Right lobe of liver (tissue), 6 donors: Measurements from ENCODE around the gene BSPRY. TPM values are rescaled to one million over a fixed set of nuclear protein-coding genes. Genes with fewer than 3 reads are reported as not detected.

Experiments used
- ATAC-seq, 4 donors: fragments of 200-7000 bp; cut with Tn5 transposase; one replicate each; pipeline ENCODE4 v1.9.1; 2020; ENCODE audit warnings: mild to moderate bottlenecking in 4 of 4, moderate library complexity in 4 of 4
- DNase-seq, 3 donors: peaks; one replicate each; pipeline ENCODE4 v3.0.0-alpha.2; 2020
- H3K27ac ChIP-seq, 3 donors: fragments of 200-600 bp; one replicate each; pipeline ENCODE4 v1.8.0; 2022
- H3K27me3 ChIP-seq, 2 donors: fragments of 200-600 bp; one replicate each; pipeline ENCODE4 v1.8.0; 2022
- H3K36me3 ChIP-seq, 4 donors: fragments of 200-600 bp; sonication (generic) in 1 of 4; one replicate each; pipeline versions ENCODE4 v1.5.1 to v1.8.0; 2017 to 2022; ENCODE audit warnings: control low read depth in 1 of 4
- H3K4me1 ChIP-seq, 4 donors: fragments of 200-600 bp; sonication (generic) in 1 of 4; one replicate each; pipeline versions ENCODE4 v1.5.1 to v1.8.0; 2017 to 2022; ENCODE audit warnings: control low read depth in 1 of 4
- H3K4me3 ChIP-seq, 3 donors: fragments of 200-600 bp; one replicate each; pipeline ENCODE4 v1.8.0; 2022
- H3K9me3 ChIP-seq, 4 donors: fragments of 200-600 bp; sonication (generic) in 1 of 4; one replicate each; pipeline versions ENCODE4 v1.5.1 to v1.8.0; 2017 to 2022; ENCODE audit warnings: control low read depth in 1 of 4
- POLR2A ChIP-seq: fragments of 450-650 bp; IDR thresholded peaks from one replicate; pipeline ENCODE4 v1.6.1; 2017; ENCODE audit warnings: antibody characterized with exemption, mild to moderate bottlenecking
- WGBS: methylation state at CpG from one replicate; pipeline ENCODE4 v1.1.6; 2018; ENCODE audit warnings: low coverage, low lambda C conversion rate; ENCODE audit not compliant: insufficient coverage; ENCODE audit errors: missing lambda C conversion rate; 5-methylcytosine and 5-hydroxymethylcytosine counted together
- intact Hi-C, 2 donors: fragments of 100-400 bp; cut with DNase I; formaldehyde crosslinking; loops; one replicate each; pipeline versions ENCODE4 v1.11.2 to v1.14.1; 2022
- total RNA-seq, 6 experiments: library from RNA; depleted of rRNA in 2 of 6; stranded (reverse); fragments of >200 nt in 2 of 6; fragmentation: NEBNext Ultra II Directional in 3 of 6; extraction: Animal tissue kit (Norgen Biotek cat#: 25700) in 3 of 6; gene quantifications; one replicate each; pipeline versions ENCODE4 v1.1.0 to v1.2.4, GENCODE V29; 2016 to 2023
- TF ChIP-seq, protein P1 (sequence below), 4 donors: fragments of 200-600 bp in 3 of 4; fragments of 450-650 bp in 1 of 4; IDR thresholded peaks; one replicate each; pipeline versions ENCODE4 v1.5.1 to v1.8.0; 2016 to 2022; ENCODE audit warnings: antibody characterized with exemption in 4 of 4, mild to moderate bottlenecking in 2 of 4
- donor health status: DM: no; HTN: yes; CAD: no.
- donor health status: DM: no; HTN: no; CAD: no.
- donor health status: DM: no; HTN: no; CAD: no.
- donor health status: DM: no; HTN: yes; CAD: no.
- donor health status: DM: no; HTN: yes; CAD: no.

The BSPRY gene
- total RNA-seq, 6 experiments from 2014 or later: 0.24 to 1.4 (median 0.78) TPM

DNA sequence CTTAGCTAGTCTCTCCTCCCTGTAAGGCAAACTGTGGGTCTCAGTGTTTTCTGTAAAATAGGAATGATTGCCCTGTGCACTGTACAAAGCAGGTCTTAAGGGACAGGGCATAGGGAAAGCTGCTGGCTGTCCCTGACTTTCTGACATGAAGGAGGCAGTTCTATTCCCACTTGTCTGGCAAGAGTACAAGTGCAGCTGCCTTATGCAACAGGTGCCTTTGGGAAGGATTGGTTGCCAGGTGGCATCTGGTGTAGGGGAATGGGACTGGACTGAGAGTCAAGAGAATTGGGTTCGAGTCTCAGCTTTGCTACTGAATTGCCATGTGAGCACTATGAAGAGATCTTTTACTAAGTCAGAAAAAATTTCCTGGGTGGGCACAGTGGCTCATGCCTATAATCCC is 10.0 kb downstream of the BSPRY start:
- H3K27ac ChIP-seq: no peak overlapping the region
- no peaks in the 10 kb centered on the region for H3K9me3 ChIP-seq
- TF ChIP-seq, protein P1, sequence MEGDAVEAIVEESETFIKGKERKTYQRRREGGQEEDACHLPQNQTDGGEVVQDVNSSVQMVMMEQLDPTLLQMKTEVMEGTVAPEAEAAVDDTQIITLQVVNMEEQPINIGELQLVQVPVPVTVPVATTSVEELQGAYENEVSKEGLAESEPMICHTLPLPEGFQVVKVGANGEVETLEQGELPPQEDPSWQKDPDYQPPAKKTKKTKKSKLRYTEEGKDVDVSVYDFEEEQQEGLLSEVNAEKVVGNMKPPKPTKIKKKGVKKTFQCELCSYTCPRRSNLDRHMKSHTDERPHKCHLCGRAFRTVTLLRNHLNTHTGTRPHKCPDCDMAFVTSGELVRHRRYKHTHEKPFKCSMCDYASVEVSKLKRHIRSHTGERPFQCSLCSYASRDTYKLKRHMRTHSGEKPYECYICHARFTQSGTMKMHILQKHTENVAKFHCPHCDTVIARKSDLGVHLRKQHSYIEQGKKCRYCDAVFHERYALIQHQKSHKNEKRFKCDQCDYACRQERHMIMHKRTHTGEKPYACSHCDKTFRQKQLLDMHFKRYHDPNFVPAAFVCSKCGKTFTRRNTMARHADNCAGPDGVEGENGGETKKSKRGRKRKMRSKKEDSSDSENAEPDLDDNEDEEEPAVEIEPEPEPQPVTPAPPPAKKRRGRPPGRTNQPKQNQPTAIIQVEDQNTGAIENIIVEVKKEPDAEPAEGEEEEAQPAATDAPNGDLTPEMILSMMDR (IDR thresholded peaks at IDR 0.05): no peak
- TF ChIP-seq POLR2A: no peak
- no peaks in the 10 kb centered on the region for H3K27me3 ChIP-seq
- H3K36me3 ChIP-seq: no peaks in the 10 kb centered on the region
- 33% methylated on average over 1 of the region's 1 CpG for WGBS
- intact Hi-C loops: no loop called here
- peaks cover 0 to 5% (median 0%) of the 10 kb centered on the region in 4 donors for H3K4me1 ChIP-seq
- no peak overlapping the region for H3K4me3 ChIP-seq
- ATAC-seq (peak; percentile 67 to 92 (median 70)), DNase-seq (peak in 1 of 3 donors; percentile 74)

DNA sequence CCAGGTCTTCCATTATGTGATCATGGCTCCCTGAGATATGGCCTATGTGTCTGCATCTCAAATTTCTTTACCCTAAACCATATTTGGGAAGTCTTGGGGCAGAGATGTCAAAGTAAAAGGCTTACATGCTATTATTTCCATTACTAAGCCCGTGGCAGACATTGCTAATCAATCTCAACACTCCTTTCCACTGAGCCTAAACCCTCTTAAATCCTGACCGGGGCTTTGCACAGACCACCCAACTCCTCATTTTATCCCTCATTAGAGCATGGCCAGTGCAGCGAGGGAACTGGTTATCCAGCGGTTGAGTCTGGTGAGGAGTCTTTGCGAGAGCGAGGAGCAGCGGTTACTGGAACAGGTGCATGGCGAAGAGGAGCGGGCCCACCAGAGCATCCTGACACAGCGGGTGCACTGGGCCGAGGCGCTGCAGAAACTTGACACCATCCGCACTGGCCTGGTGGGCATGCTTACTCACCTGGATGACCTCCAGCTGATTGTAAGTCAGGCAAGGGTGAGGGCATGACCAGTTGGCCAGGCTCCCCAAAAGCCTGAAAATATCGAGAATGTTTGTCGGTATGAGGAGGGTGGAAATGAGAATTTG is 11.0 kb downstream of the BSPRY start:
- 82% methylated on average over 4 of the region's 15 CpGs for WGBS
- intact Hi-C loops: no loop called here
- Histone ChIP-seq H3K4me1 (peaks cover 0 to 5% (median 0%) of the 10 kb centered on the region in 4 donors), H3K9me3 (no peaks in the 10 kb centered on the region), H3K27me3 (no peaks in the 10 kb centered on the region), H3K36me3 (no peaks in the 10 kb centered on the region), H3K4me3 (no peak overlapping the region), H3K27ac (no peak overlapping the region)
- DNase-seq (no peak), ATAC-seq (no peak)
- TF ChIP-seq, protein P1 (IDR thresholded peaks at IDR 0.05): no peak
- TF ChIP-seq POLR2A: no peak

DNA sequence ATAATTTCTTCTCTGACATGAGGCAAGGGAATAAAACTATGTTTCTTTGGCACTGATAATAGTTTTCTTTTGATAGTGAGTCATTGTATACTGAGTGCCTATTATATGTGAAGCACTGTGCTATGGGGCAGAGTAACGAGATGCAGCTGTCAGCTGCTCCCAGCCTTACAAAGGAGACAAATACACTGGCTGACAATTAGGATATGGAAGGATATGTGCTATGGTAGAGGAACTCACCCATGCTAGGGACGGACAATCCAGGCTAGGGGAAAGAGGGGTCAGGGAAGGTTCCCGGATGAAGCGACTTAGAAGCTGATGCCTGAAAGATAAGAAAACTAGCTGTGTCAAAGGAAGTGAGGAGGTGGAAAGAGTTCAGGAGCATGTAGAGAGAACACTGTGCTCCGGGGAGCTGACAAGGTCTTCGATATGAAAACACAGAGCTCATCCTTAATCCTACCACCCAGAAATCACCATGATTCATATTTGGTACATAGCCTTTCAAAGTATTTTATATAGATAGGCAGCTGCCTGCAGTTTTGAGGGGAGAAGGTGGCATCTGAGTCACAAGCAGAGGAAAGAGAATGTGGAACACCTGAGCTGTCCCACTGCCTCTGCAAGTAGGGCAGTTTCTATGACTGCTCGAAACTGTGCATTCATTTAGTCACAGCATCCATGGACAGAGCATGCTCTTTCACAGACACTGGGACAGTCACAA is 12.1 kb downstream of the BSPRY start:
- TF ChIP-seq POLR2A: no peak
- TF ChIP-seq, protein P1 (IDR thresholded peaks at IDR 0.05): no peak
- peaks cover 0 to 5% (median 0%) of the 10 kb centered on the region in 4 donors for H3K4me1 ChIP-seq
- H3K4me3 ChIP-seq: no peak overlapping the region
- H3K9me3 ChIP-seq: no peaks in the 10 kb centered on the region
- ATAC-seq (no peak), DNase-seq (no peak)
- H3K36me3 ChIP-seq: no peaks in the 10 kb centered on the region
- 61% methylated on average over 7 of the region's 7 CpGs for WGBS
- H3K27ac ChIP-seq: no peak overlapping the region
- H3K27me3 ChIP-seq: no peaks in the 10 kb centered on the region
- intact Hi-C loops: no loop called here

GRCh38 chr9:113363336-113363735 is 14.0 kb downstream of the BSPRY start:
- no peak for DNase-seq
- Histone ChIP-seq H3K27ac (no peak overlapping the region), H3K4me1 (peaks cover 0 to 9% (median 0%) of the 10 kb centered on the region in 4 donors), H3K9me3 (no peaks in the 10 kb centered on the region), H3K36me3 (no peaks in the 10 kb centered on the region), H3K27me3 (no peaks in the 10 kb centered on the region), H3K4me3 (no peak overlapping the region)
- TF ChIP-seq, protein P1 (IDR thresholded peaks at IDR 0.05): no peak
- intact Hi-C loops: no loop called here
- ATAC-seq: no peak
- WGBS: 86% methylated on average over 2 of the region's 3 CpGs
